ENCODE data around the gene SLC25A22.
A peak's percentile ranks its signal among the peaks of the same experiment; 100 is the strongest.

The SLC25A22 gene

GRCh38 chr11:802693-803466, 4.8 kb upstream of the SLC25A22 start:
- no peak for DNase-seq

GRCh38 chr11:802018-802617, 4.0 kb upstream of the SLC25A22 start:
- DNase-seq, result no peak

- DNase-seq, result no peak
Measured at GRCh38 chr11:801097-801780, 3.2 kb upstream of the SLC25A22 start.

- DNase-seq, result no peak
Measured at GRCh38 chr11:800473-800872, 2.4 kb upstream of the SLC25A22 start.

- no peak for DNase-seq
Measured at GRCh38 chr11:799641-800316, 1.7 kb upstream of the SLC25A22 start.

- DNase-seq, result peak; percentile 86
Measured at GRCh38 chr11:797296-798092, 587 bp downstream of the SLC25A22 start.

GRCh38 chr11:796565-797295, 1.4 kb downstream of the SLC25A22 start:
- DNase-seq, result no peak

- peak; percentile 92 for DNase-seq
Measured at GRCh38 chr11:795634-796564, 2.2 kb downstream of the SLC25A22 start.

- no peak for DNase-seq
Measured at GRCh38 chr11:794766-795633, 3.1 kb downstream of the SLC25A22 start.

- DNase-seq, result no peak
Measured at GRCh38 chr11:794013-794765, 3.9 kb downstream of the SLC25A22 start.

GRCh38 chr11:793556-793955, 4.5 kb downstream of the SLC25A22 start:
- no peak for DNase-seq

GRCh38 chr11:792873-793272, 5.2 kb downstream of the SLC25A22 start:
- DNase-seq, result no peak

GRCh38 chr11:792535-792821, 5.6 kb downstream of the SLC25A22 start:
- DNase-seq, result no peak

GRCh38 chr11:791658-792534, 6.2 kb downstream of the SLC25A22 start:
- no peak for DNase-seq

GRCh38 chr11:790721-791564, 7.1 kb downstream of the SLC25A22 start:
- peak; percentile 39 for DNase-seq

- peak; percentile 32 for DNase-seq
Measured at GRCh38 chr11:789943-790342, 8.1 kb downstream of the SLC25A22 start, which contains the start of gene CEND1. CEND1 (minus strand) TSS chr11:790090; CDS start chr11:788576, 1,514 bp downstream.

All from hematopoietic multipotent progenitor cell treated with erythropoietin and hydrocortisone succinate and interleukin-3 and kit ligand, for 6 days (in vitro differentiated cells).